K562 (cell line): ENCODE measurements around the gene SLC27A6.

ENCODE experiments used
- CBX3 ChIP-seq, 2 experiments: IDR thresholded peaks; 1 replicate in 1 of 2; 2 replicates in 1 of 2; pipeline ENCODE4 v1.6.1; 2012; ENCODE audit warnings: inconsistent platforms in 2 of 2, low read length in 2 of 2, borderline replicate concordance in 1 of 2, control low read depth in 1 of 2
- ELF1 ChIP-seq: fragments of 200-800 bp; sonication (Bioruptor generic); IDR thresholded peaks from 2 replicates; pipeline ENCODE4 v1.6.1; 2016; ENCODE audit warnings: missing genetic modification characterization, missing compliant biosample characterization
- HDAC6 ChIP-seq: IDR thresholded peaks from 2 replicates; pipeline ENCODE4 v1.6.1; 2012; ENCODE audit warnings: low read depth, mild to moderate bottlenecking, control low read depth, inconsistent platforms, low read length, moderate library complexity
- MEF2A ChIP-seq: IDR thresholded peaks from 2 replicates; pipeline ENCODE4 v1.6.1; 2011; ENCODE audit warnings: low read depth, mild to moderate bottlenecking, low read length, moderate library complexity; ENCODE audit not compliant: control insufficient read depth
- NR2C1 ChIP-seq, 2 experiments: fragments of 450-650 bp; IDR thresholded peaks; 2 replicates each; pipeline ENCODE4 v1.6.1; 2017; ENCODE audit warnings: mild to moderate bottlenecking in 2 of 2, antibody characterized with exemption in 1 of 2, inconsistent platforms in 1 of 2, missing compliant biosample characterization in 1 of 2, missing genetic modification characterization in 1 of 2
- ZNF124 ChIP-seq: sonication (generic); formaldehyde crosslinking; IDR thresholded peaks from 2 replicates; pipeline ENCODE4 v1.8.1; 2022; ENCODE audit warnings: missing genetic modification reagents

DNA sequence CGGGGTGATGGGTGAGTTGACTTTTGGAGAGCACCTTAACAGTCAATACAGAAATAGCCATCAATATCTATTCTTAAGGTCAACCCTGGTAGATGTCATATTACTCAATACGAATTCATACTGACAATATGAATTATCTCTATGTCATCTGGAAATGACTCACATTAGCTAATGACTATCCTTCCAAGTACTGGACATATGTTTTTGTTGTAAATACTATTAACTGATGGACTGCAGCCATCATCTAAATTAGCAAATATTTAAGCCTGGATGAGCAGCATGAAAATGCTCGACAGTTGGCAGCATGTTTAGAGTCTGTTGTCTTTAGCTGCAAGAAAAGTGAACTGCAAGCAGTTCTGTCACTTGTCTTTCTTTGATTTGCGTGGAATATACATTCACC, 109.6 kb downstream of the SLC27A6 start:
- TF ChIP-seq ELF1 (tag) = no peak
- no peak for TF ChIP-seq CBX3 (IDR thresholded peaks at IDR 0.05; ENCODE audit: borderline replicate concordance in 1 of 2, low read length in 2 of 2)
- TF ChIP-seq ZNF124 = no peak
- no peak for TF ChIP-seq NR2C1 (IDR thresholded peaks at IDR 0.05)
- TF ChIP-seq NR2C1 (tag; IDR thresholded peaks at IDR 0.05) = no peak
- no peak for TF ChIP-seq MEF2A
- no peak for TF ChIP-seq HDAC6
